Vagina (tissue), 2 donors: ENCODE results near the gene GRIK2. TPM values are rescaled to one million over a fixed set of nuclear protein-coding genes. Genes with fewer than 3 reads are reported as not detected.

Experiments
- DNase-seq, 2 donors: peaks; one replicate each; pipeline ENCODE4 v3.0.0-alpha.2; 2017; ENCODE audit errors: extremely low spot score in 2 of 2
- H3K27ac ChIP-seq: fragments of 200-600 bp; sonication (generic); one replicate; pipeline ENCODE4 v1.5.1; 2019
- H3K27me3 ChIP-seq: fragments of 200-600 bp; sonication (generic); one replicate; pipeline ENCODE4 v1.5.1; 2019
- H3K36me3 ChIP-seq, 2 donors: fragments of 200-600 bp; sonication (generic); one replicate each; pipeline ENCODE4 v1.5.1; 2017 to 2019
- H3K4me1 ChIP-seq: fragments of 200-600 bp; sonication (generic); one replicate; pipeline ENCODE4 v1.5.1; 2019
- H3K4me3 ChIP-seq, 2 donors: fragments of 200-600 bp; sonication (generic); 1 replicate in 1 of 2; 2 replicates in 1 of 2; pipeline ENCODE4 v1.5.1; 2016 to 2019
- H3K9me3 ChIP-seq: fragments of 200-600 bp; sonication (generic); one replicate; pipeline ENCODE4 v1.5.1; 2019
- CTCF ChIP-seq, 3 experiments: fragments of 450-650 bp in 2 of 3; fragments of 200-600 bp in 1 of 3; sonication (generic) in 1 of 3; IDR thresholded peaks; one replicate each; pipeline ENCODE4 v1.5.1; 2017 to 2019; ENCODE audit warnings: antibody characterized with exemption in 3 of 3, mild to moderate bottlenecking in 2 of 3, moderate library complexity in 2 of 3
- POLR2A ChIP-seq, 2 donors: fragments of 450-650 bp; IDR thresholded peaks; one replicate each; pipeline ENCODE4 v1.6.1; 2017; ENCODE audit warnings: antibody characterized with exemption in 2 of 2, mild to moderate bottlenecking in 2 of 2, moderate library complexity in 2 of 2
- POLR2AphosphoS5 ChIP-seq, 2 donors: sonication (generic); formaldehyde crosslinking; IDR thresholded peaks; one replicate each; pipeline ENCODE4 v1.9.0; 2017; ENCODE audit warnings: antibody characterized with exemption in 2 of 2, mild to moderate bottlenecking in 2 of 2, low read depth in 1 of 2; ENCODE audit not compliant: insufficient read depth in 1 of 2
- intact Hi-C: fragments of 100-400 bp; cut with DNase I; formaldehyde crosslinking; loops from one replicate; pipeline ENCODE4 v1.15.1; 2023
- total RNA-seq: library from RNA; depleted of rRNA; stranded (reverse); fragments of >200 nt; gene quantifications from one replicate; pipeline ENCODE4 v1.2.3, GENCODE V29; 2016

Gene GRIK2
- total RNA-seq, 1 donor from 2014 or later: 8.8 TPM

- intact Hi-C loops: no loop called here
- Histone ChIP-seq H3K9me3 (no peaks in the 10 kb centered on the region), H3K36me3 (no peaks in the 10 kb centered on the region), H3K4me3 (no peak overlapping the region), H3K27me3 (no peaks in the 10 kb centered on the region), H3K4me1 (no peaks in the 10 kb centered on the region), H3K27ac (no peak overlapping the region)
- TF ChIP-seq POLR2AphosphoS5 (IDR thresholded peaks at IDR 0.05; ENCODE audit: insufficient read depth in 1 of 2, low read depth in 1 of 2): no peak
- no peak for TF ChIP-seq CTCF (IDR thresholded peaks at IDR 0.05)
- DNase-seq: no peak
Observed at GRCh38 chr6:101450901-101451300, 57.4 kb downstream of the GRIK2 start.

GRCh38 chr6:101451981-101452380 lies 58.5 kb downstream of the GRIK2 start:
- intact Hi-C loops: no loop called here
- H3K27ac ChIP-seq: no peak overlapping the region
- DNase-seq: no peak
- H3K36me3 ChIP-seq: no peaks in the 10 kb centered on the region
- TF ChIP-seq POLR2A (IDR thresholded peaks at IDR 0.05) (no peak), POLR2AphosphoS5 (IDR thresholded peaks at IDR 0.05; ENCODE audit: insufficient read depth in 1 of 2, low read depth in 1 of 2) (no peak), CTCF (IDR thresholded peaks at IDR 0.05) (no peak)
- H3K27me3 ChIP-seq: no peaks in the 10 kb centered on the region
- no peaks in the 10 kb centered on the region for H3K4me1 ChIP-seq
- H3K4me3 ChIP-seq: no peak overlapping the region
- H3K9me3 ChIP-seq: no peaks in the 10 kb centered on the region

GRCh38 chr6:101453221-101453620 lies 59.7 kb downstream of the GRIK2 start:
- no peak for TF ChIP-seq POLR2AphosphoS5 (IDR thresholded peaks at IDR 0.05; ENCODE audit: insufficient read depth in 1 of 2, low read depth in 1 of 2)
- TF ChIP-seq CTCF (IDR thresholded peaks at IDR 0.05): no peak
- no peak for TF ChIP-seq POLR2A (IDR thresholded peaks at IDR 0.05)
- intact Hi-C loops: no loop called here
- no peaks in the 10 kb centered on the region for H3K4me1 ChIP-seq

GRCh38 chr6:101454106-101454676 lies 60.7 kb downstream of the GRIK2 start:
- H3K4me3 ChIP-seq: no peak overlapping the region
- H3K27ac ChIP-seq: no peak overlapping the region
- no peak for DNase-seq
- H3K27me3 ChIP-seq: no peaks in the 10 kb centered on the region
- no peak for TF ChIP-seq POLR2A (IDR thresholded peaks at IDR 0.05)
- TF ChIP-seq CTCF (IDR thresholded peaks at IDR 0.05): no peak
- no peak for TF ChIP-seq POLR2AphosphoS5 (IDR thresholded peaks at IDR 0.05; ENCODE audit: insufficient read depth in 1 of 2, low read depth in 1 of 2)
- no peaks in the 10 kb centered on the region for H3K4me1 ChIP-seq
- intact Hi-C loops: no loop called here
- no peaks in the 10 kb centered on the region for H3K36me3 ChIP-seq
- H3K9me3 ChIP-seq: no peaks in the 10 kb centered on the region

More at GRCh38 chr6:101453221-101453620, 59.7 kb downstream of the GRIK2 start:
- no peaks in the 10 kb centered on the region for H3K27me3 ChIP-seq
- DNase-seq: no peak
- H3K27ac ChIP-seq: no peak overlapping the region
- no peaks in the 10 kb centered on the region for H3K9me3 ChIP-seq
- no peak overlapping the region for H3K4me3 ChIP-seq
- no peaks in the 10 kb centered on the region for H3K36me3 ChIP-seq

- intact Hi-C loops: no loop called here
Observed at GRCh38 chr6:101458336-101458735, 64.8 kb downstream of the GRIK2 start.

More at GRCh38 chr6:101458336-101458735, 64.8 kb downstream of the GRIK2 start:
- H3K4me3 ChIP-seq: no peak overlapping the region
- no peak overlapping the region for H3K27ac ChIP-seq
- no peak for DNase-seq
- TF ChIP-seq POLR2AphosphoS5 (IDR thresholded peaks at IDR 0.05; ENCODE audit: insufficient read depth in 1 of 2, low read depth in 1 of 2) (no peak), CTCF (IDR thresholded peaks at IDR 0.05) (no peak), POLR2A (IDR thresholded peaks at IDR 0.05) (no peak)
- no peaks in the 10 kb centered on the region for H3K27me3 ChIP-seq
- H3K4me1 ChIP-seq: no peaks in the 10 kb centered on the region
- no peaks in the 10 kb centered on the region for H3K36me3 ChIP-seq
- H3K9me3 ChIP-seq: no peaks in the 10 kb centered on the region
